ENCODE data around the gene FECH.

Gene FECH, protein sequence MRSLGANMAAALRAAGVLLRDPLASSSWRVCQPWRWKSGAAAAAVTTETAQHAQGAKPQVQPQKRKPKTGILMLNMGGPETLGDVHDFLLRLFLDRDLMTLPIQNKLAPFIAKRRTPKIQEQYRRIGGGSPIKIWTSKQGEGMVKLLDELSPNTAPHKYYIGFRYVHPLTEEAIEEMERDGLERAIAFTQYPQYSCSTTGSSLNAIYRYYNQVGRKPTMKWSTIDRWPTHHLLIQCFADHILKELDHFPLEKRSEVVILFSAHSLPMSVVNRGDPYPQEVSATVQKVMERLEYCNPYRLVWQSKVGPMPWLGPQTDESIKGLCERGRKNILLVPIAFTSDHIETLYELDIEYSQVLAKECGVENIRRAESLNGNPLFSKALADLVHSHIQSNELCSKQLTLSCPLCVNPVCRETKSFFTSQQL

DNA sequence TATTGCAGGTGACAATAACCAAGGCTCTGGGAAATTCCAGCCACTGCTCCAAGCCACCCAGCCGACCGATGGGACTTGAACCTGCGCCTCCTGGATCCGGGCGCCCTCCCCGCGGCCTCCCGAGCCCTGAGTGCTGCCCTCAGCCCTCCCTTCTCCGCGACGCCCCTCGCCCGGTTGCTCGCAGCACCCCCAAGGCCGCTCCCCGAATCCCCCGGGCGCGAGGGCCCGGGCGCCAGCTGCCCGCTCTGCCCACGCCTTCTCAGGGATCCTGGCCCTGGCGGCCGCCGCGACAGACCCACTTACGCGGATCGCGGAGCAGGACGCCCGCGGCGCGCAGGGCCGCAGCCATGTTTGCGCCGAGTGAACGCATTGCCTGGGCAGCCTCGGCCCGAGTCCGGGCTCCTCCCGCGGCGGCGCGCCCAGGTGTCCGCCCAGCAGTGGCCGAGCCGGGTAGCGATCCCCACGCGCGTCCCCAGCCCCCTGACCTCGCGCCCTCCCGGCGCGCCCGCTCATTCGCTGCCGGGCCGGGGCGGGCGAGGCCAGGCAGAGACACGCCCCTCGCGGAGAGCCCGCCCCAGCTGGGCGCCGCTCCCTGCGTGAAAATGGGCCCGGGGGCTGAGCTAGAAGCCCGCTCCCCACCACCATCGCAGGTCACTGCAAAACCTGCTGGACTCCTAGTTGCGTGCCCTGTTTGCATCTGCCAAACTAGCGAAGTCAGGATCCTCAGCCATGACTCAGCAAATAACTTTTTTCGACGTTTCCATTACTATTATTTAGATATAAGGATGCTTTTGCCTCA, at the start of gene FECH:
TSS of gene FECH (minus strand) at position 452 of the 799 bp plus-strand sequence. CDS start at position 370, 82 bp downstream.
- TF ChIP-seq, protein P1, sequence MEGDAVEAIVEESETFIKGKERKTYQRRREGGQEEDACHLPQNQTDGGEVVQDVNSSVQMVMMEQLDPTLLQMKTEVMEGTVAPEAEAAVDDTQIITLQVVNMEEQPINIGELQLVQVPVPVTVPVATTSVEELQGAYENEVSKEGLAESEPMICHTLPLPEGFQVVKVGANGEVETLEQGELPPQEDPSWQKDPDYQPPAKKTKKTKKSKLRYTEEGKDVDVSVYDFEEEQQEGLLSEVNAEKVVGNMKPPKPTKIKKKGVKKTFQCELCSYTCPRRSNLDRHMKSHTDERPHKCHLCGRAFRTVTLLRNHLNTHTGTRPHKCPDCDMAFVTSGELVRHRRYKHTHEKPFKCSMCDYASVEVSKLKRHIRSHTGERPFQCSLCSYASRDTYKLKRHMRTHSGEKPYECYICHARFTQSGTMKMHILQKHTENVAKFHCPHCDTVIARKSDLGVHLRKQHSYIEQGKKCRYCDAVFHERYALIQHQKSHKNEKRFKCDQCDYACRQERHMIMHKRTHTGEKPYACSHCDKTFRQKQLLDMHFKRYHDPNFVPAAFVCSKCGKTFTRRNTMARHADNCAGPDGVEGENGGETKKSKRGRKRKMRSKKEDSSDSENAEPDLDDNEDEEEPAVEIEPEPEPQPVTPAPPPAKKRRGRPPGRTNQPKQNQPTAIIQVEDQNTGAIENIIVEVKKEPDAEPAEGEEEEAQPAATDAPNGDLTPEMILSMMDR (IDR thresholded peaks at IDR 0.05), result no peak

DNA sequence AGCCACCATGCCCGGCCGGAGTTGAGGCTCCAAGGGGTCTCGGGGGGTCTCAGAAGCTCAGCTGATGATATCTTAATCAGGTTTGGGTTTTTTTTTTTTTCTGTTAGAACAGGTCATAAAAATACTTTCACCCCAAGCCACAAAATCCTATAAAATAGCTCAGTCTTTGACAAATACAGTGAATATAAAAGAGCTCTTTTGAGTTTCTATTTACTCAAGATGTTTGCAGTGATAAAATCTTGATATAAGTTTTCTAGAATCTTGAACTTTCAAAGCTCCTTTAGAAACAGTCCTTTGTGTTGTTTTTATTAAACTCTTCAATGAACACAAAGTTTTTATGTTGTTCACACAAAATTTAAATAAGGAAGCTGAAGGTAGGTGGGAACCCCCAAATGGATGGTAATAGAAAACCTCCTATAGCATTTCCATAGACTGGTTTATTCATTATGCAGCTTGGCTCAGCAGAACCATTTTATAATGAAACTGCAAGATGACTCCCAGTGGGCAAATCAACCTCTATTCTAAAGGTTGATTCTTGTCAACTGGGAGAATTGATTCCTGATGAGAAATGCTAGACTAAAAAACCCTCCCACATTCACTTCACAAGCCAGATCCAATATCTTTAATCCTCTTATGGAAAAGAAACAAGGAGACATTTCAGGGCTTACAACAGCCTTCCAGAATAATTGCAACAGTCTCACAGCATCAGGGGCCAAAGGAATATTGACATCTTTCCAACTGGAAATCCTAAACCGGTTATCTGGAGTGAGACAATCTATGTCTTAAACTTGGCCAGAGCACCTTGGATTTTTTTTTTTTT, 48.7 kb upstream of the FECH start:
- TF ChIP-seq, protein P1 (IDR thresholded peaks at IDR 0.05), result no peak

DNA sequence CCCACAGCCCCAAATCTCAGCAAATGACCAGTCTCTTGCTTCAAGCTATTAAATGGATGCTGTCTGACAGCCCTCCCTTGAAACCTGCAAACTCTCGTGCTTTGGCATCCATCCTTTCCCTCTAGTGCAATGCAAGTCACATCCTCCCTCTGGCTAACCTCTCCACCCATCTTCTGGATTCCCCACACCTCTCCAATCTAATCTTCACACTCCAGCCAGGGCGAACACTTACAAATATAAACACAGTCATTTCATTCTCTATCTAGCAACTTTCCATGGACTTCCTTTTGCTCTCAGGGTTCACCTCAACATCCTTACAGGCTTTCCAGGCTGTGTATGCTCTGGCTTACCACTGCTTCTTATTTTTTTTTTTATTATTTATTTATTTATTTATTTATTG, 45.2 kb upstream of the FECH start:
- TF ChIP-seq, protein P1 (IDR thresholded peaks at IDR 0.05), result no peak

DNA sequence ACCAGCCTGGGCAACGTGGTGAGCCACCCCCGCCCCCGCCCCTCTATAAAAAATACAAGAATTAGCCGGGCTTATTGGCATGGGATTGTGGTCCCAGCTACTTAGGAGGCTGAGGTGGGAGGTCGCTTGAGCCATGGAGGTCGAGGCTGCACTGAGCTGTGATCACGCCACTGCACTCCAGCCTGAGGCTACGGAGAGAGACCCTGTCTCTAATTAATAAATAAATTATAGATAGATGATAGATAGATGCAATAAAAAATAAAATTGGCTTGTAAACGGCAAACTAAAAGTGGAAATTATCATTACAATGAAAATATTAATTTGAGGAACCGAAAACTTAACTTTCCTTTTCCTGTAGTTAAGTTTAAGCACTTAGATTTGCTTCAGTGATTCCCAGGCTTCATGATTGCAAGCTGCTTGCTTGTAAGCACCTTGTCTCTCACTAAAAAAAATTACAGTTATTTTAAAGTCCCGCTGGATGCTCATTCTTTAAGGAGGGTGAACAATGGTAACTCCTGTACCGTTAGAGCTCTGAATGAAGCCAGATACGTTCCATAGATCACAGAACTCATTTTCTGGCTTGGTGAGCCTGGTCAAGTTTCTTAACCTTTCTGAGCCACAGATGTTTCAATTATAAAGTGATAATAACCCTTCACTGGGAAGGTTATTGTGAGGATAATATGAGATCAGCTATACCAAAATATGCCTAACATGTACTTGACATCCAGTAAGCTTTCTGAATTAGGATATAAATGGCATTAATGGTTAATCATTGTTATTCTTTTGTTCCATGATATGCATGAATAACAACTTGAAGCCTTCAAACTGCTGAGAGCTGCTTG, 44.5 kb upstream of the FECH start:
- TF ChIP-seq, protein P1 (IDR thresholded peaks at IDR 0.05), result no peak

DNA sequence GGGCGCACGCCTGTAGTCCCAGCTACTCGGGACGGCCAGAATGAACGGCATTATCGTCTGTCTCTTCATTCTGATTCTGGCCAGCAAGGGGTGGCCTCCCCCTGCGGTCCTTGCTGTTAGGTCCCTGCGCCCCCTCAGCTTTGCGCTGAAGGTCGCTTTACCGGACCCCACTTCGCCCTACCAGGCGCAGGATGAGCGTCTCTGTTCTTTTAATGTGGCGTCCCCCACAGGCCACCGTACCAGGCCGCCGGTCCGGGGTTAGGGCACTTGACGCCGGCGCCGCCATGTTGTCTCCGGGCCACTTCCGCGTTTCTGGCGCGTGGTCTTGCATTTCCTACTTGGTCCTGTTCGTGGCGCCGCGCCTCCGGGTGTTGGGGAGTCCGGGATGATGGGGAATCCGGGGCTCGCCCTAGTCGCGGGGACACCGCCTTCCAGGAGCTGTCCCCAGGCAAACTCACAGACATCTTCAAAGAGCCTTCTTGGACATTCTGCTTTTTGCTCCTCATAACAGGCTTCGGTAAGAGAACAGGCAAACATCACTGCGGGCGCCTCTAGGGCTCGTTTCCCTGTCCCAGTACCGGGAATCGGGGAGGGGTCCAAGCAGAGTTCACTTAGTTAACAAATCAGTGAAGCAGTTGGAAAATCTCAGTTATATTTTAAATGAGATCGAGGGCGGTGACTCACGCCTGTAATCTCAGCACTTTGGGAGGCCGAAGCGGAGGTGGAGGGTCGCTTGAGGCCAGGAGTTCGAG, 43.7 kb upstream of the FECH start:
- TF ChIP-seq, protein P1 (IDR thresholded peaks at IDR 0.05), result peak; percentile 49

DNA sequence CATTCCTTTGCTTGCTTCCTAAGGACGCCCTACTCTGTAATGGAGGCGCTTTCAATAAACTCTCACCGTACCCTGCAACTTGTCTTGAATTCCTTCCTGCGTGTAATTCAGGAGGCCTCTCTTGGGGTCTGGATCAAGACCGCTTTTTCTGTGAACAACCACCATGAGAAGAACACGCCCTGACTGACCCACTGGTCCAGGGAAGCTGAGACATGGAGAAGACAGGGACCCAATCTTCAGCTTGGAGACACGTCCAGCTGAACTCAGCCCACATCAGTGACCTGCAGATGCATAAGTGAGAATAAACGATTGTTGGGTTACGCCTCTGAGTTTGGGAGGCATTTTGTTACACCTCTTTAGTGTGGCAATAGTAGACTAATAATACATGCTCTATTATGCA, 42.9 kb upstream of the FECH start:
- TF ChIP-seq, protein P1 (IDR thresholded peaks at IDR 0.05), result no peak
